ENCODE measurements around the gene MYL10.

MYL10 gene

DNA sequence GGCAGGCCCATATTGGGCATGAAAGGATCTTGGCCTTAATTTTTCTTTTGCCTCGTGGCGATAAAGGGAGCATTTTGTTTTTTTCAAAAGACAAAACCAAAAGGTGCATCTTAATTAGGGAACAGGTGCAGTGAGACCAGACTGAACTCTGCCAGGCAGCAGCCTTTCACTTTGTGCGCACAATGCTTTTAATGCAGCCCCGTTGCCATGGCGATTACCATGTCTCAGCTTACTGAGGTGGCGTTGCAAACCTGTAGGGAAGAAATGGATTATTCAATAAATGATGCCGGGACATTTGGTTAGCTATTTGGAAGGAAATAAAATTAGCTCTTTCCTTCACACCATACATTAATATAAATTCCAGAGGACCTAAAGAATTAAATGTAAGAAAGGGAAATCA lies 61.9 kb downstream of the MYL10 start:
- DNase-seq (ENCODE audit: low read depth), result no peak

DNA sequence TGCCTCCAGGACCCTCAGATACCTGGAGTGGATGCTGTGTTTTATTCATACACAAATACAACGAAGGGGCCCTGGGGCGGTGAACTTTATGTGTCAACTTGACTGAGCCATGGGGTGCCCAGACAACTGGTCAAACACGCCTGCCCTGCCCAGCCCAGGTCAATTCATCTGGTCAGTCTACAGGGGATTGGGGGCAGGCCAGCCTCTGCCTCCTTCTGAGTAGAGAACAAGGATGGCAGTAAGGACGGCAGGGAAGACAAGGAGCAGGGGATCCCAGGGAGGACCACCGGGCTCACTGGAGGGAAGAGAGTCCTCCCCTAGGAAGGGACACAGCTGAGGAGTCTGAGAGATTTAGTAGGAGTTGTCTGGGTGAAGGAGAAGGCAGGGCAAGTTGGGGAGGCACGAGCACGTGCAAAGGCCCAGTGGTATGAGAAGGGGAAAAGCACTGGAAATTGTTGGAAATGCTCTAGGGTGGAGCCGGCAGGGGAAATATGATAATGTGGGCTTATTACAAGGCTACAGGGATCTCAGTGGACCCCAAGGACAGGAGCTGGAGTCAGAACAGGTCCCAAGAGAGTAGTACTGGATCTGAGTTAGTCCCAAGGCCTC lies 63.4 kb downstream of the MYL10 start:
- DNase-seq (ENCODE audit: low read depth), result no peak

GRCh38 chr7:101564778-101565211 lies 64.3 kb downstream of the MYL10 start:
- DNase-seq (ENCODE audit: low read depth), result no peak

DNA sequence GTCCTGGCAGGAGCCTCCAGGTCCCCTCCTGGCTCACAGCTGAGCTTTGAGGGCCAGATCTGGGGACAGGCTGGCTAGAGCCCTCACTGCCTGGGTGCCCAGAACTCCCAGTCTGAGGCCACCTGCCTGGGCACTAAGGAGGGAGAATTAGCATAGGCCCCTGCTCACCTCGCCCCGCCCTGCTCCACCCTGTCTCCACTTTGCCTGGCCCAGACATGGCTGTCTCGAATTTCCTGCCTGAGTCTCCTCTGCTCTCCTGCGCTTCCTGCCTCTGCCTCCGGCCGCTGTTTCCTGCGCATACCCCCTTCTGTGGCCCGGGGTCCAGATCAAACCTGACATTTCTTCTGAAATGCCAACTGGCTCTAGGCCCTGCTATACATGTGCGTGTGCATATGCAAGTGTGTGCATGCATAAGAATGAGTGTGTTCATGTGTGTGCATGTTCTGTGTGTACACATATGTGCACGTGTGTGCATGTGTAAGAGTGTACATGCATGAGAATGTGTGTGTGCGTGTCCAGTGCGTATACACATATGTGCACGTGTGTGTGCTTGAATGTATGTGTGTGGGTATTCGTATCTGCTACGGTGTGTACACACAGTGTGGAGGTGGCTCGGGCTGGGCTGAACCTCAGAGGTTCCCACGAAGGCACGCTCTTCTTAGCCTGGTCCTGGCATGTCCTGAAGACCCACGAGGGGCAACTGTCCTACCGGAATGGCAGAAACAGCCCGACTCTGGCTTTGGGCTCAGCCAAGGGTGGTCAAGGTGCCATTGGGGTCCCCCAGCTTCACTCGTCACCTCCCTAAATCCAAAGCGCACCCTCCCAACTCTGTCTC lies 64.9 kb downstream of the MYL10 start:
- DNase-seq (ENCODE audit: low read depth), result no peak
